GM18519 (cell line): ENCODE measurements around the gene CCDC106.

Experiments used
- ATAC-seq: cut with Tn5 transposase; IDR thresholded peaks from one replicate; pipeline ENCODE4 v1.9.1; 2021; ENCODE audit warnings: mild to moderate bottlenecking, moderate library complexity; ENCODE audit not compliant: unreplicated experiment, low FRiP score

The CCDC106 gene

DNA sequence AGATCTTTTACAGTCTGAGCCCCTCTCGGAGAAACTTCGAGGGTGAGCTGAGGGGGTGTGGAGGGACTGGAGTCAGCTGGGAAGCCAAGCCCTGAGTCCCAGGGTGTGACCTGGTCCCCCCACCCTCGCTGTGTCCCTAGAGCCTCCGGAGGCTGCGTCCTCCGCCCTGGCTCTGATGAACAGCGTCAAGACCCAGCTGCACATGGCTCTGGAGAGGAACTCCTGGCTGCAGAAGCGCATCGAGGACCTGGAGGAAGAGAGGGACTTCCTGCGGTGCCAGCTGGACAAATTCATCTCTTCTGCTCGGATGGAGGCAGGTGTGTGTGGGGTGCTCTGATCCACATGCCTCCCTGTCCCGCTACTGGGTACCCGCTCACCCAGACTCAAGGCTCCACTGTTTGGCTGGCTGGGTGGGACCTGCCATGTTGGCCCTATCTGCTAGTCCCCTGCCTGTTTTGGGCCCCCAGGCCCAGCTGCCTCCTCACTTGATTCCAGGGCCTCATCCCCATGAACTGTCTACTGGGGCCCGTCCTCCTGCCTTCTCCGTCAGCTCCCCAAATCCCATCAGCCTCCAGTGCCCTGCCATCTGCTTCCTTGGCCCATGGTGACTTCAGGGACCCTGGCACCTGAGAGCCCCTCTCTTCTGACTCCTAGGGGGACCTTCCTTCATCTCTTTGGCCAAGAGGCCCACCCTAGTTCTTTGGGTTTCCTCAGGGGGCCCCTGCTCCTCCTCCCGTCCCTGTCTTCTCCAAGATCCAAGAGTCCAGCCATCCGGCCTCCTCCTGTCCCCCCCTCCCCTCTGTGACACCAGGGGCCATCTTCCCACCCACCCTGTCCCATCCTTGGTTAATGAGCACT is 1.5 kb downstream of the CCDC106 start:
- ATAC-seq = no peak

DNA sequence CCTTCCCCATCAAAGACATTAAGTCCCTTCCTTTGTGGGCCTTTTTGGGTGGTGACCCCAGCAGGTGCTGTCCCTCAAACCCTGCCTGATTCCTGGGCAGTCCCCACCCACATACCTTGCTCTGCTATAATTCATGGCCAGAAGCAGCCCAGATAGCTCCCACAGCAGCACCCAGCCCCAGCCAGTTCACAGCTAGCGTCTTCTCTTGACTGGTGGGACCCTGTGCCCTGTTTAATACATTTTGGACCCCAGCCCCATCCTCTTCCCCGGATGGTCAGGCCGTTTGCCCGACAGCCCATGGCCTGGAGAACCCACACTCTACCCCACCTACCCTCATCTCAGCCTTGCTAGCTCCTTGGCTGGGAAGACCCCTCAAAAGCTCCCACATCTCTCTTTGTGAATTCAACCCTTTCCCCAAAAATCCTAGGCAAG is 2.1 kb downstream of the CCDC106 start:
- no peak for ATAC-seq

DNA sequence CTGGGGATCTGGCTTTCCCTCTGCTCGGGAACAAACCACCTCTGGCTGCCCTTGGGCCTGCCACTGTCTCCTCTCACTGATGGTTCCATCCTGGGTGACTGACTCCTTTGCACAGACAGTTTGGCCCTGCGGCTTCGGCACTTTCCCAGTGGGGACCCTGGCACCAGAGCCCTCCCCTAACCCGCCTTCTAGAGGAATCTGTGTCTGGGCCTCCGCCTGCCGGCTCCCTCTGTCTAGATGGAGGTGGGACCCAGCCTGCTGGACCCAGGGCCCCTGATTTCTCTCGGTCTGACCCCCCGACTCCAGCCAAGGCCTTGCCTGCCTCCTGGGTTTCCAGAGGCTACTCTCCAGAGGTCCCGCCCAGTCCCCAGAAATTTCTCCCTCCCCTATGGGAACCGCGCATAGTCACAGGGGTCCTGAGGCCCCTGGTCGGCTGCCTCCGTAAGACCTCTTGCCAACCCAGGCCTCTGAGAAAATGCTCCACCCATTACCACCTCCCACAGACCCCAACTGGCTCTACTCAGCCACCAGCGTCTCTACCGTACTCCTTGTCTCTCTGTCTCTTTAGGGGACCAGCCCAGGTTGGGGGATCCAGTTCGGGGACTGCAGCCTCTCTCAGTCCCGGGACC is 2.7 kb downstream of the CCDC106 start:
- ATAC-seq = no peak

DNA sequence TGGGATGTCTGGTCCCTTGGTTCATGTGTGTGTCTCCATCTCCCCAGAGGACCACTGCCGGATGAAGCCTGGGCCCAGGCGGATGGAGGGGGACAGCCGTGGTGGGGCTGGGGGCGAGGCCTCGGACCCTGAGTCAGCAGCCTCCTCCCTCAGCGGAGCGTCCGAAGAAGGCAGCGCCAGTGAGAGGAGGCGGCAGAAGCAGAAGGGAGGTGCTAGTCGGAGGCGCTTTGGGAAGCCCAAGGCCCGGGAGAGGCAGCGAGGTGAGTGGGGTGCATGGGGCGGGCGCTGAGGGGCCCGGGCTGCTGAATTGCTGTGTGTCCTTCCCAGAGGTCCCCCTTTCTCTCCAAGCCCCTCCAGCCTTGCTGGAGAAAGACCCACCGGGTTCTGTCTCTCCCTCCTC is 3.2 kb downstream of the CCDC106 start:
- ATAC-seq = no peak

DNA sequence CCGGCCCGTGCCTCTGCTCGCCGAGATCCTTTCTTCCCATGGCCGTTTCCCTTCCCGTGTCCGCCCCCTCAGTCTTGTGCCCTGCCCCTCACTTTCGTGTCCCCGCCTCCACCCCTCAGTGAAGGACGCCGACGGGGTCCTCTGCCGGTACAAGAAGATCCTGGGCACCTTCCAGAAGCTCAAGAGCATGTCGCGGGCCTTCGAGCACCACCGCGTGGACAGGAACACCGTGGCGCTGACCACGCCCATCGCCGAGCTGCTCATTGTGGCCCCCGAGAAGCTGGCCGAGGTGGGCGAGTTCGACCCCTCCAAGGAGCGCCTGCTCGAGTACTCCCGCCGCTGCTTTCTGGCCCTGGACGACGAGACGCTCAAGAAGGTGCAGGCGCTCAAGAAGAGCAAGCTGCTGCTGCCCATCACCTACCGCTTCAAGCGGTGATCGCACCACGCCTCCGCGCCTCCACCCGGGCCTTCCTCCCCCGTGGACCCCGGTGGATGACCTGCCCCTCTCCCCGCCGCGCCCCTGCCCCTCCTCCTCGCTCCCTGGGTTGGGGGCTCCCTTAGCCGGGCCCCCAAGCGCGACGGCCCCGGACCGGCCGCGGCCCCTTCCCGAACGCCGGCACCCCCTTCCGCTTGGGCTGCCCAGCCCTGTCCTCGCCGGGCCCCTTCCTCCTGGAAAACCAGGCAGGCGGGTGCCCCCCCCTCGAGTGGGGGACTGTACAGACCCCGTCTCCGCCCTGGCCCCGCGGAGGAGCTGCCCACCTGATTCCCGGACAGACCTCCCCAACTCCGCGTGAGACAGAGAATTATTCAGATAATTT is 4.5 kb downstream of the CCDC106 start:
- ATAC-seq = no peak

- ATAC-seq = peak; percentile 32
Measured at GRCh38 chr19:55653651-55654322, 5.8 kb downstream of the CCDC106 start.

DNA sequence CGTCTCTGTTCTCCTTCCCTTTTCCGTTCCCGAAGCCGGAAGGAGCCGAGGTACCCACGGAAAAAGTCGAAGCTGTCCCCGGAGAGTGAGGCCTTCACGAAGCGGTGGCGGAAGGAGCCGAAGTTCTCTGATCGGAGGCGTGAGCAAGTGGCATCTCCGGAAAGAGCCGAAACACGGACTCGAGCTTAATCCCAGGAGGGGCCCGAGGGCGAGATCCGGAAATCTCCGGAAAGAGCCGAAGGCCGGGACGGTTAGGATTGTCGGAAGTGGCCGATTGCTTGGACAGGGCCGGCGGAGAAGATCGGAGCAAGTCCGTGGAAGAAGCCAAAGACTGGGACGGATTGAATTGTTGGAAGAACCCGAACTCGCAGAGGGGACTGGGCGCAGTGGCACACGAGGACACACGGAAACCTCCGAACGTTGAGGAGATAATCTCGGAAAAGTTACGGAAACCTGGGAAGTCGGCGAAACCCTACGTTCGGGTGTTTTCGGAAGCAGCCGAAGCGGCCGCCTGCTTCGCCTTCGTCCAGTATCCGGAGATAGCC is 6.4 kb downstream of the CCDC106 start:
- ATAC-seq = peak; percentile 43

DNA sequence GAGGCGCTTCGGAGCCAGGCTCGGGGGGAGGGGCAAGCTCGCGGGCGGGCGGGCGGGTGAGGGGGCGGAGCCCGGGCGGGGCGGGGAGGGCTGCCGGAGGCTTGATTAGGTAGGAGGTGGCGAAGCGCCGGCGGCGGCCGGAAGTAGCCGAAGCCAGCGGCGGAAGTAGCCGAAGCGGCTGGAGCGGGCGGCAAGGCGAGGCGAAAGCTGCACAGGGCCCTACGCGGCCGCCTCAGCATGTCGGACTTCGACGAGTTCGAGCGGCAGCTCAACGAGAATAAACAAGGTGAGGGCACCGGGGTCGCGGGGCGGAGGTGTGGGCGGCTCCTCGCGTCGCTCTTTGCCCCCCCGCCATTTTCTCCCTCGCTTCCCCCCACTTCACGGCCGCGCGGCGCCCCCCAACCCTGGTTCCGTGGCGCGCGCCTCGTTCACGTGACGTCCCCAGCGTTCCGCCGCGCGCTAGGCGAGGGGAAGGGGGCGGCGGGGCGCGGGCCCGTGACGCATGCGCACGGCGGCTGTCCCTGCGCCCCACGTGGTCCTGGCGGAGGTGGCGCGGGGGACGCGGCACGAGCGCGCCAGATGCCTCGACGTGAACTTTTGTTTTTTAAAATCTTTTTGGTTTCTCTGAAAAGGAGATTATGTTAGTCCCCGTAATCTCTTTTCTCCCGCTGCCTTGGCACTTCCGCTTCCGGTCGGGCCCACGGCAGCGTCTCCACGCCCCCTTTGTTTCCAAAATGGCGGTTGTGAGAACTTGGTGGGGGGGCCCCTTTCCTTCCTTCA is 7.0 kb downstream of the CCDC106 start, which contains the start of gene U2AF2:
TSS of gene U2AF2 (plus strand) at position 168 of the 780 bp plus-strand sequence. CDS start at position 238, 70 bp downstream.
- ATAC-seq = no peak

GRCh38 chr19:55655648-55656040 is 7.6 kb downstream of the CCDC106 start:
- ATAC-seq = no peak

DNA sequence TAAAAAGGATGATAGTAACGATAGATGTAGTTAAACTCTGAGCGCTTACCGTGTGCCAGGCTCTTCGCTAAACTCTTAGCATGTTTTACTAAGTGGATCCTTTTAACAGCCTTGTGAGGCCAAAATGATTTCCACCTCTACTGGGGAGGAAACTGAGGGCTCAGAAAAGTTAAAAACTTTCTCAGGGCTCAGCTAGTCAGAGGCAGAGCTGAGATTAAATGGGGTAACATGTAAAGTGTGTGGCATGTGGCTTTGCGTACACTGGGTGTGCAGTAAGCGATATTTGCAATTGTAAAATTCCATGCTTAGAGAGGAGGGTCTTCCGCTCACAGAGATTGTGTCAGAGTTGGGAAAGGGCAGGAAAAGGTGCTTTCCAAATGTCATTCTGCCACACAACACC is 8.5 kb downstream of the CCDC106 start:
- no peak for ATAC-seq

DNA sequence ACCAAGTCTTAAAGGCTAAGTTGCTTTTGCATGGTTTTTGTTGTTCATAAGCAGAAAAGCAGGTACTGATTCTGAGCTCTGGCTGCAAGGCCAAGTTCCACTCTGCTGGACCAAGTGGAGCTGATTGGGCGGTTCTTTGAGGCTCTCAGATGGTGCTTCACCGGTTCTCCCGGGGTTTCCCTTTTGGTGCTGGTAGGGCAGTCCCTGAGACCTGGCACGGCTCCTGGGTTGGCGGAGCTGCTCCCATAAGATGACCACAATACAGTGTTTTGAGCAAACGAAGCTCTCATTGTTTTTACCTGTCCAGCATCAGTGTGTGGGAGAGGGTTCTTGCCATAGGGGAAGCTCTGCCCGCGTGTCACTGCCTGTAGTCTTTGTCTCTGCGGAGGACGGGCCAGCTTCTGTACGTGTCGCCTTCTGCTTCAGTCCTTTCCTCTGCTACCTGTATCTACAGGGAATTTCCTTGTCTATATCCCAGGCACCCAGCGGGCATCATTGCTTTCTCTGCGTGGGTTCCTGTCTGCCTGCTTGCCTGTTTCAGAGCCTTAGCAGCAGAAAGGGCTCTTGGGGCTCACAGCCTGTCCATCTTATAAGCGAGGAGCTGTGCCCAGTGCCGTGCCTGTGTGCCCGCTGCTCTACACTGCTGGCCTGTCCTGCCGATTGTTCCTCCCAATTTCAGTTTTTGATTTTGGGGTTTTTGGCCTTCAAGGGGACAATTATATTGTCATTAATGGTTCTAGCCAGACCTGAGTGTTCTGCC is 9.2 kb downstream of the CCDC106 start:
- no peak for ATAC-seq

- ATAC-seq = no peak
Measured at GRCh38 chr19:55658846-55659459, 10.9 kb downstream of the CCDC106 start.

GRCh38 chr19:55659822-55660221 is 11.8 kb downstream of the CCDC106 start:
- no peak for ATAC-seq

GRCh38 chr19:55660404-55660803 is 12.4 kb downstream of the CCDC106 start:
- ATAC-seq = no peak

DNA sequence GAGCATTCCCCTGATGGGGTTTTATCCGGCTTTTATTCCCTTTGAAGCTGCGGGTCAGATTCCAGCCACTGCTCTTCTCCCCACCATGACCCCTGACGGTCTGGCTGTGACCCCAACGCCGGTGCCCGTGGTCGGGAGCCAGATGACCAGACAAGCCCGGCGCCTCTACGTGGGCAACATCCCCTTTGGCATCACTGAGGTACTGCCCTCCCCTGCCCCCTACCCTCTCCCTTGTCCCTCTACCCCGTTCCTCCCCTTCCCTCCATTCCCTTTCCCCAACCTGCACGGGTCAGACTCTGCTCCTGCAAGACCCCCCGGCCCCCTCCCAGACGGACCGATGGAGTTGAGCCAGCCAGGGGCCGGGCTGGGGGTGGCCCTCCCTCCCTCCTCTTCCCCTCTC is 13.0 kb downstream of the CCDC106 start:
- ATAC-seq = no peak

DNA sequence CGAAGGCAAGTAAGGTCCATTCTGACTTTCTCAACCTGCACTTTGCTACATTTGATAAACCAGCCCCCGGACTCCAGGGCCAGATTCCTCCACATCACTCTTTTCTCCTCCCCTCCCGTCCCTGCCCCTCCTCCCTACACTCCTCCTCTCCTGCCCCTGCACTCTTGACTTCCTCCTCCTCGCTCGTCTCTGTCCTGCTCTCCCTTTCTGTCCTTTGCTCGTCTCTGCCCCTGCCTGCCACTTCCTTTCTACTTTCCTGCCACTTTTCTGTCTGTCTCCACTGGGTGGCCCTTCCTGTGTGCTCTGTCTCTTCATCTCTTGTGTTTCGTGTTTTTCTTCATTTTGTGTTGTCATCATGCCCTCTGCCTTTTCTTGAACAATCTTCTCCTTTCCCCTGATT is 13.8 kb downstream of the CCDC106 start:
- ATAC-seq = no peak

DNA sequence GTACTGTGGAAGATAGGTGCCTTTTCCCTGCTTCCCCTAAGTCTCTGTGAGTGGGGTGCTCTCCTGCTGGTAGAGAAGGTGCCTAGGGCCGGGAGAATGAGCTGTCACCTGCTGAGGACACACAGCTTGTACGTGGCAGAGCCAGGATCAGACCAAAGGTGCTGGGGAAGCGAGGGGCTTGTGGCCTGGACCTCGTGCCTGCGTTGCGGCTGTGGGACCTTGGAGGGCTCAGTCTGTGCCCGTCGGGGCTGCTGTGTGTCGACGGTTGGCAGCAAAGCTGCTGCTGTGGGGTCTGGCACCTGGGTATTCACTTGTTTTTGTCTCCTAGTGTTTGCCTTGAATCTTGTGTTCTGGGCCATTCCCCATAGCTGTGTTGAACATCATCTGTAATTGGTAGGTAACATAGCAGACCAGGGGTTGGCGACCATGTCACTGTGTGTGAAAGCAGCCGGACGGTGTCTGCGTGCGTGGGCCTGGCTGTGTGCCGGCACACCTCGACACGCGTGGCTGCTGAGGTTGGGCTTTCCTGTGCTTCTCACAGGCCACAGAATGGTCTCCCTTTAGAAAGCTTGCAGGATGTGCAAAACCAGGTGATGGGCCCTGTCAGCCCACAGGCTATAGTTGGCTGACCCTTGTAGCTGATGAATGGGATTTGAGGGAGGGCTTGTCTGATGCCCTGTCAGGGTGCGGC is 16.0 kb downstream of the CCDC106 start:
- no peak for ATAC-seq
